CD4-positive, alpha-beta T cell treated with Interleukin-17A for 4 hours (primary cell): ENCODE data around the gene MEGF6.
"Not testable (repeated sequence)": the region's sequence is repeated elsewhere in the genome, so short reads cannot be mapped to it uniquely, and the experiment has no call there.

Source experiments
- DNase-seq: peaks from one replicate; pipeline ENCODE4 v3.0.0-alpha.2; 2020; ENCODE audit warnings: mixed read lengths

The MEGF6 gene

GRCh38 chr1:3590139-3590763, 21.1 kb downstream of the MEGF6 start:
- no peak for DNase-seq

- DNase-seq, result no peak
These were observed 22.9 kb downstream of the MEGF6 start for GRCh38 chr1:3588395-3588794.

GRCh38 chr1:3586986-3587759, 24.1 kb downstream of the MEGF6 start:
- DNase-seq, result no peak

- no peak for DNase-seq
These were observed 25.3 kb downstream of the MEGF6 start for GRCh38 chr1:3585940-3586568.

- not testable (repeated sequence) for DNase-seq
These were observed 25.9 kb downstream of the MEGF6 start for GRCh38 chr1:3585353-3585868.

GRCh38 chr1:3584915-3585314, 26.4 kb downstream of the MEGF6 start:
- DNase-seq, result no peak

GRCh38 chr1:3583751-3584150, 27.6 kb downstream of the MEGF6 start:
- not testable (repeated sequence) for DNase-seq

GRCh38 chr1:3581296-3582036, 29.8 kb downstream of the MEGF6 start:
- no peak for DNase-seq

- DNase-seq, result no peak
These were observed 31.1 kb downstream of the MEGF6 start for GRCh38 chr1:3580231-3580630.

- DNase-seq, result no peak
These were observed 31.7 kb downstream of the MEGF6 start for GRCh38 chr1:3579626-3580025.

- no peak for DNase-seq
These were observed 32.4 kb downstream of the MEGF6 start for GRCh38 chr1:3578906-3579305.

GRCh38 chr1:3578433-3578805, 32.9 kb downstream of the MEGF6 start:
- DNase-seq, result no peak

- no peak for DNase-seq
These were observed 33.4 kb downstream of the MEGF6 start for GRCh38 chr1:3577711-3578432.

- DNase-seq, result no peak
These were observed 34.0 kb downstream of the MEGF6 start for GRCh38 chr1:3577300-3577699.

- no peak for DNase-seq
These were observed 35.3 kb downstream of the MEGF6 start for GRCh38 chr1:3575993-3576392.

GRCh38 chr1:3575515-3575914, 35.8 kb downstream of the MEGF6 start:
- DNase-seq, result not testable (repeated sequence)

- DNase-seq, result no peak
These were observed 37.8 kb downstream of the MEGF6 start for GRCh38 chr1:3573500-3573899.

GRCh38 chr1:3572638-3573037, 38.7 kb downstream of the MEGF6 start:
- DNase-seq, result not testable (repeated sequence)

GRCh38 chr1:3571263-3571662, 40.0 kb downstream of the MEGF6 start:
- no peak for DNase-seq

GRCh38 chr1:3570066-3570986, 41.0 kb downstream of the MEGF6 start:
- DNase-seq, result no peak

GRCh38 chr1:3569436-3569835, 41.9 kb downstream of the MEGF6 start:
- no peak for DNase-seq
